Keratinocyte (primary cell): ENCODE measurements around the gene CTXN1. TPM values are rescaled to one million over a fixed set of nuclear protein-coding genes. Genes with fewer than 3 reads are reported as not detected.

Source experiments
- DNase-seq: peaks from one replicate; pipeline ENCODE4 v3.0.0-alpha.2; 2011; ENCODE audit warnings: low read depth, missing footprints, low spot score
- FAIRE-seq: peaks from 2 replicates; lab custom pipeline; 2011; peaks lifted over from hg19 to GRCh38; lab: Jason Lieb, UNC
- H2AFZ ChIP-seq: 2 replicates; pipeline ENCODE4 v1.6.0; 2012; ENCODE audit warnings: low read length, control low read depth, inconsistent platforms; ENCODE audit not compliant: control insufficient read depth
- H3K27ac ChIP-seq: 2 replicates; pipeline ENCODE4 v1.5.1; 2011; ENCODE audit warnings: low read length; ENCODE audit not compliant: control insufficient read depth, insufficient read depth
- H3K27me3 ChIP-seq: 3 replicates; pipeline ENCODE4 v1.6.0; 2011; ENCODE audit warnings: low read length; ENCODE audit not compliant: control insufficient read depth, insufficient read depth; ENCODE audit errors: extremely low read depth
- H3K36me3 ChIP-seq, 2 experiments: 2 replicates in 1 of 2; 3 replicates in 1 of 2; pipeline ENCODE4 v1.5.1; 2011; ENCODE audit warnings: low read length in 2 of 2, mild to moderate bottlenecking in 1 of 2; ENCODE audit not compliant: control insufficient read depth in 2 of 2, insufficient read depth in 2 of 2; ENCODE audit errors: extremely low read depth in 1 of 2
- H3K4me1 ChIP-seq: 3 replicates; pipeline ENCODE4 v1.5.1; 2011; ENCODE audit warnings: low read length; ENCODE audit not compliant: control insufficient read depth, insufficient read depth; ENCODE audit errors: extremely low read depth
- H3K4me2 ChIP-seq: 3 replicates; pipeline ENCODE4 v1.6.0; 2011; ENCODE audit warnings: low read depth, low read length; ENCODE audit not compliant: control insufficient read depth, insufficient read depth; ENCODE audit errors: extremely low read depth
- H3K4me3 ChIP-seq, 3 experiments: fragments of 200-600 bp in 1 of 3; sonication (generic) in 1 of 3; 2 replicates in 2 of 3; 3 replicates in 1 of 3; pipeline ENCODE4 v1.5.1; 2011 to 2016; ENCODE audit warnings: low read length in 3 of 3, mild to moderate bottlenecking in 3 of 3, control low read depth in 2 of 3, inconsistent platforms in 1 of 3, low read depth in 1 of 3, mixed read lengths in 1 of 3, mixed run types in 1 of 3, moderate library complexity in 1 of 3; ENCODE audit not compliant: control insufficient read depth in 2 of 3, insufficient read depth in 2 of 3; ENCODE audit errors: extremely low read depth in 1 of 3
- H3K79me2 ChIP-seq: 2 replicates; pipeline ENCODE4 v1.6.0; 2012; ENCODE audit warnings: low read length; ENCODE audit not compliant: control insufficient read depth, insufficient read depth
- H3K9ac ChIP-seq: 3 replicates; pipeline ENCODE4 v1.6.0; 2011; ENCODE audit warnings: low read length; ENCODE audit not compliant: control insufficient read depth, insufficient read depth; ENCODE audit errors: extremely low read depth
- H3K9me1 ChIP-seq: 3 replicates; pipeline ENCODE4 v1.6.0; 2011; ENCODE audit warnings: low read length; ENCODE audit not compliant: control insufficient read depth, insufficient read depth; ENCODE audit errors: extremely low read depth
- H3K9me3 ChIP-seq: 2 replicates; pipeline ENCODE4 v1.5.1; 2012; ENCODE audit warnings: low read depth, low read length; ENCODE audit not compliant: control insufficient read depth
- H4K20me1 ChIP-seq: 3 replicates; pipeline ENCODE4 v1.6.0; 2011; ENCODE audit warnings: low read length; ENCODE audit not compliant: control insufficient read depth, insufficient read depth; ENCODE audit errors: extremely low read depth
- CTCF ChIP-seq, 3 experiments: IDR thresholded peaks in 1 of 3; conservative IDR thresholded peaks in 1 of 3; optimal IDR thresholded peaks in 1 of 3; 2 replicates in 2 of 3; 3 replicates in 1 of 3; pipeline versions ENCODE3 to v1.5.1; 2011; ENCODE audit warnings: low read length in 3 of 3, mild to moderate bottlenecking in 3 of 3, moderate library complexity in 2 of 3, control low read depth in 1 of 3, inconsistent platforms in 1 of 3; ENCODE audit not compliant: insufficient read depth in 2 of 3; ENCODE audit errors: extremely low read depth in 1 of 3
- EZH2 ChIP-seq: IDR thresholded peaks from one replicate; pipeline ENCODE4 v1.6.1; 2012; ENCODE audit warnings: inconsistent platforms, mild to moderate bottlenecking, low read length, moderate library complexity
- dilution Hi-C: fragments of 300-500 bp; cut with MboI; formaldehyde crosslinking; loops from one replicate; pipeline ENCODE4 v1.7.0; 2020; ENCODE audit warnings: low sequenced_read_pairs; ENCODE audit not compliant: extremely low pct_ligation_motif_present
- polyA plus RNA-seq, 5 experiments: library from polyadenylated mRNA; depleted of rRNA in 3 of 5; stranded (reverse) in 3 of 5; stranded (forward) in 1 of 5; unstranded in 1 of 5; fragments of >200 nt; gene quantifications; 1 replicate in 1 of 5; 2 replicates in 3 of 5; 3 replicates in 1 of 5; pipeline versions ENCODE4 v1.2.1 to v1.2.3, GENCODE V29; 2011 to 2012; ENCODE audit warnings: missing spikeins in 2 of 5, low read depth in 1 of 5, low replicate concordance in 1 of 5

Gene CTXN1
- polyA plus RNA-seq, 1 donor (not counting 4 experiments of a cell fraction or from before 2014, with no cell fraction given): 0.41 TPM

GRCh38 chr19:7965921-7966665, 40.2 kb upstream of the CTXN1 start:
- no peak overlapping the region for H3K27ac ChIP-seq
- H3K4me1 ChIP-seq: no peaks in the 10 kb centered on the region
- no peaks in the 10 kb centered on the region for H3K9me1 ChIP-seq
- H2AFZ ChIP-seq: no peak overlapping the region
- H3K27me3 ChIP-seq: no peaks in the 10 kb centered on the region
- H3K9ac ChIP-seq: no peak overlapping the region
- H4K20me1 ChIP-seq: no peaks in the 10 kb centered on the region
- FAIRE-seq (no peak), DNase-seq (no peak)
- no peak overlapping the region for H3K4me3 ChIP-seq
- peaks cover 26 to 31% of the 10 kb centered on the region in 2 experiments for H3K36me3 ChIP-seq
- no peak overlapping the region for H3K4me2 ChIP-seq
- dilution Hi-C loops: no loop called here
- no peaks in the 10 kb centered on the region for H3K9me3 ChIP-seq
- TF ChIP-seq EZH2: no peak
- no peaks in the 10 kb centered on the region for H3K79me2 ChIP-seq

GRCh38 chr19:7965259-7965841, 39.4 kb upstream of the CTXN1 start:
- Histone ChIP-seq H3K79me2 (no peaks in the 10 kb centered on the region), H4K20me1 (no peaks in the 10 kb centered on the region), H3K4me1 (no peaks in the 10 kb centered on the region), H3K4me3 (no peak overlapping the region), H3K4me2 (no peak overlapping the region), H3K36me3 (peaks cover 25 to 28% of the 10 kb centered on the region in 2 experiments), H3K9me3 (no peaks in the 10 kb centered on the region), H3K27me3 (no peaks in the 10 kb centered on the region), H2AFZ (no peak overlapping the region), H3K9me1 (no peaks in the 10 kb centered on the region), H3K27ac (no peak overlapping the region), H3K9ac (no peak overlapping the region)
- dilution Hi-C loops: no loop called here
- FAIRE-seq (no peak), DNase-seq (no peak)
- TF ChIP-seq EZH2 (no peak), CTCF (optimal IDR thresholded peaks at IDR 0.05 in 1 of 3, IDR thresholded peaks at IDR 0.05 in 1 of 3, conservative IDR thresholded peaks at IDR 0.05 in 1 of 3; ENCODE audit: extremely low read depth in 1 of 3, insufficient read depth in 2 of 3, low read length in 3 of 3) (no peak)
